ENCODE data around the gene VDAC1. TPM values are rescaled to one million over a fixed set of nuclear protein-coding genes. Genes with fewer than 3 reads are reported as not detected.

VDAC1 gene
- total RNA-seq, 1 experiment from 2014 or later: 317 TPM

GRCh38 chr5:134018986-134019316 lies 14.2 kb upstream of the VDAC1 start:
- CTCF ChIA-PET: interaction anchor here (1.2 to 2.3 kb wide), 4 partner anchors 7 to 22 kb away, joined by 4 to 14 read pairs (median 6); no protein-coding TSS in a partner anchor
- TF ChIP-seq CTCF (IDR thresholded peaks at IDR 0.05; ENCODE audit: insufficient read depth in 1 of 2, low read depth in 1 of 2, low read length in 1 of 2, severe bottlenecking in 1 of 2, unreplicated experiment in 1 of 2): no peak
- DNase-seq: no peak
- intact Hi-C loops (cut with micrococcal nuclease; ENCODE audit: unreplicated experiment): loop anchor here (1.0 kb wide), 1 partner anchor 14 kb away; no protein-coding TSS in a partner anchor
- Histone ChIP-seq H3K4me3 (ENCODE audit: low read depth, low read length) (no peak overlapping the region), H3K4me1 (peaks cover 38% of the 10 kb centered on the region), H3K27me3 (replicated peaks; ENCODE audit: control insufficient read depth, insufficient read depth, low read length) (no peaks in the 10 kb centered on the region), H3K9me3 (no peaks in the 10 kb centered on the region), H3K36me3 (ENCODE audit: control insufficient read depth, insufficient read depth, low read length) (no peaks in the 10 kb centered on the region)
- Mint-ChIP-seq H3K9me3 (ENCODE audit: unreplicated experiment) (no peaks in the 10 kb centered on the region), H3K36me3 (ENCODE audit: insufficient read depth, unreplicated experiment) (peaks cover 6% of the 10 kb centered on the region), H3K4me1 (ENCODE audit: low read depth, unreplicated experiment) (peaks cover 35% of the 10 kb centered on the region), H3K27ac (ENCODE audit: unreplicated experiment) (peak overlapping the region; percentile 94), H3K4me3 (ENCODE audit: unreplicated experiment) (peak overlapping the region; percentile 8), H3K27me3 (ENCODE audit: insufficient read depth, unreplicated experiment) (no peaks in the 10 kb centered on the region)
- POLR2A ChIA-PET: interaction anchor here (1.4 to 1.8 kb wide), 2 partner anchors 14 to 206 kb away, joined by 4 to 14 read pairs; partner anchors contain the start of genes PPP2CA and VDAC1
- no TSS peak for BruUV-seq (replicated peaks)

- Mint-ChIP-seq H3K27me3 (ENCODE audit: insufficient read depth, unreplicated experiment) (no peaks in the 10 kb centered on the region), H3K9me3 (ENCODE audit: unreplicated experiment) (no peaks in the 10 kb centered on the region), H3K4me3 (ENCODE audit: unreplicated experiment) (peak overlapping the region; percentile 32), H3K36me3 (ENCODE audit: insufficient read depth, unreplicated experiment) (peaks cover 6% of the 10 kb centered on the region), H3K27ac (ENCODE audit: unreplicated experiment) (peak overlapping the region; percentile 94), H3K4me1 (ENCODE audit: low read depth, unreplicated experiment) (peaks cover 35% of the 10 kb centered on the region)
- TF ChIP-seq CTCF (IDR thresholded peaks at IDR 0.05; ENCODE audit: insufficient read depth in 1 of 2, low read depth in 1 of 2, low read length in 1 of 2, severe bottlenecking in 1 of 2, unreplicated experiment in 1 of 2): no peak
- H3K4me1 ChIP-seq: peaks cover 38% of the 10 kb centered on the region
- TSS peak; percentile 73 for BruUV-seq (replicated peaks)
- intact Hi-C loops (cut with micrococcal nuclease; ENCODE audit: unreplicated experiment): loop anchor here (1.0 kb wide), 1 partner anchor 13 kb away; no protein-coding TSS in a partner anchor
- peak; percentile 76 to 89 for DNase-seq
- H3K4me3 ChIP-seq (ENCODE audit: low read depth, low read length): no peak overlapping the region
- no peaks in the 10 kb centered on the region for H3K9me3 ChIP-seq
- CTCF ChIA-PET: interaction anchor here (0.9 to 2.3 kb wide), 7 partner anchors 8 to 507 kb away, joined by 3 to 14 read pairs (median 4); no protein-coding TSS in a partner anchor
- POLR2A ChIA-PET: interaction anchor here (0.5 to 1.8 kb wide), 3 partner anchors 14 to 207 kb away, joined by 3 to 14 read pairs (median 4); partner anchors contain the start of genes PPP2CA and VDAC1
- no peaks in the 10 kb centered on the region for H3K27me3 ChIP-seq (replicated peaks; ENCODE audit: control insufficient read depth, insufficient read depth, low read length)
- no peaks in the 10 kb centered on the region for H3K36me3 ChIP-seq (ENCODE audit: control insufficient read depth, insufficient read depth, low read length)
Observed at GRCh38 chr5:134018154-134018985, 13.6 kb upstream of the VDAC1 start.

GRCh38 chr5:134008266-134008749 lies 3.5 kb upstream of the VDAC1 start:
- H3K4me1 ChIP-seq: peaks cover 7% of the 10 kb centered on the region
- no peaks in the 10 kb centered on the region for H3K27me3 ChIP-seq (replicated peaks; ENCODE audit: control insufficient read depth, insufficient read depth, low read length)
- peaks cover 7% of the 10 kb centered on the region for H3K4me1 Mint-ChIP-seq (ENCODE audit: low read depth, unreplicated experiment)
- no peak overlapping the region for H3K4me3 ChIP-seq (ENCODE audit: low read depth, low read length)
- ChIA-PET POLR2A (no interaction called here), CTCF (interaction anchor here (0.6 to 0.7 kb wide), 2 partner anchors 11 to 23 kb away, joined by 3 to 5 read pairs; no protein-coding TSS in a partner anchor)
- H3K9me3 Mint-ChIP-seq (ENCODE audit: unreplicated experiment): peaks cover 11% of the 10 kb centered on the region
- H3K36me3 ChIP-seq (ENCODE audit: control insufficient read depth, insufficient read depth, low read length): no peaks in the 10 kb centered on the region
- peaks cover 11% of the 10 kb centered on the region for H3K36me3 Mint-ChIP-seq (ENCODE audit: insufficient read depth, unreplicated experiment)
- BruUV-seq (replicated peaks): no TSS peak
- no peaks in the 10 kb centered on the region for H3K9me3 ChIP-seq
- H3K27me3 Mint-ChIP-seq (ENCODE audit: insufficient read depth, unreplicated experiment): no peaks in the 10 kb centered on the region
- intact Hi-C loops (cut with micrococcal nuclease; ENCODE audit: unreplicated experiment): no loop called here
- no peak for TF ChIP-seq CTCF (IDR thresholded peaks at IDR 0.05; ENCODE audit: insufficient read depth in 1 of 2, low read depth in 1 of 2, low read length in 1 of 2, severe bottlenecking in 1 of 2, unreplicated experiment in 1 of 2)
- no peak overlapping the region for H3K27ac Mint-ChIP-seq (ENCODE audit: unreplicated experiment)
- DNase-seq: no peak
- H3K4me3 Mint-ChIP-seq (ENCODE audit: unreplicated experiment): no peak overlapping the region

All from Caco-2 (cell line).